Endothelial cell of umbilical vein (primary cell): ENCODE results near the gene ETV7. TPM values are rescaled to one million over a fixed set of nuclear protein-coding genes. Genes with fewer than 3 reads are reported as not detected.
"Not testable (repeated sequence)": the region's sequence is repeated elsewhere in the genome, so short reads cannot be mapped to it uniquely, and the experiment has no call there.

ENCODE experiments used
- BruUV-seq: library from RNA; stranded (reverse); fragments of 400-500 nt; replicated peaks from 2 replicates; lab custom pipeline; 2021; lab: Mats Ljungman, UMichigan
- CTCF ChIA-PET: fragments of 300-600, 350-600 bp; sonication (Branson Sonifier 250); formaldehyde crosslinking; loops from one replicate; lab custom pipeline; 2021; ENCODE audit warnings: antibody characterized with exemption, inconsistent platforms; lab: Charles Lee
- POLR2A ChIA-PET: fragments of 300-600, 350-600 bp; sonication (Branson Sonifier 250); formaldehyde crosslinking; loops from one replicate; lab custom pipeline; 2021; ENCODE audit warnings: antibody characterized with exemption, inconsistent platforms; lab: Charles Lee
- DNase-seq: peaks from one replicate; pipeline ENCODE4 v3.0.0-alpha.2; 2011; ENCODE audit warnings: low read depth, low spot score
- FAIRE-seq: peaks from 2 replicates; lab custom pipeline; 2011; peaks lifted over from hg19 to GRCh38; lab: Jason Lieb, UNC
- H2AFZ ChIP-seq: 2 replicates; pipeline ENCODE4 v1.6.0; 2012; ENCODE audit warnings: low read depth, low read length, control low read depth, inconsistent platforms
- H3K27ac ChIP-seq: 2 replicates; pipeline ENCODE4 v1.5.1; 2011; ENCODE audit warnings: low read depth, mild to moderate bottlenecking, control low read depth, low read length, moderate library complexity; ENCODE audit not compliant: insufficient read depth
- H3K27me3 ChIP-seq, 2 experiments: 2 replicates each; pipeline versions ENCODE4 v1.6.0 to v1.6.1; 2011; ENCODE audit warnings: low read length in 2 of 2, mixed read lengths in 1 of 2; ENCODE audit not compliant: control insufficient read depth in 2 of 2, insufficient read depth in 2 of 2
- H3K36me3 ChIP-seq, 2 experiments: 2 replicates in 1 of 2; 3 replicates in 1 of 2; pipeline ENCODE4 v1.5.1; 2011; ENCODE audit warnings: low read length in 2 of 2, mild to moderate bottlenecking in 1 of 2, moderate library complexity in 1 of 2; ENCODE audit not compliant: control insufficient read depth in 2 of 2, insufficient read depth in 2 of 2; ENCODE audit errors: extremely low read depth in 1 of 2
- H3K4me1 ChIP-seq: 3 replicates; pipeline ENCODE4 v1.5.1; 2011; ENCODE audit warnings: mild to moderate bottlenecking, low read length; ENCODE audit not compliant: control insufficient read depth, insufficient read depth; ENCODE audit errors: extremely low read depth
- H3K4me2 ChIP-seq: 2 replicates; pipeline ENCODE4 v1.6.1; 2011; ENCODE audit warnings: low read length, control low read depth, mixed read lengths; ENCODE audit not compliant: insufficient read depth
- H3K4me3 ChIP-seq, 3 experiments: fragments of 200-600 bp in 1 of 3; sonication (generic), shearing (Covaris generic) in 1 of 3; replicated peaks in 1 of 3; 2 replicates each; pipeline ENCODE4 v1.5.1; 2011 to 2016; ENCODE audit warnings: control low read depth in 3 of 3, low read length in 3 of 3, mild to moderate bottlenecking in 2 of 3, inconsistent platforms in 1 of 3, low read depth in 1 of 3, moderate library complexity in 1 of 3; ENCODE audit not compliant: insufficient read depth in 1 of 3
- H3K79me2 ChIP-seq: 2 replicates; pipeline ENCODE4 v1.6.0; 2012; ENCODE audit warnings: low read length, inconsistent platforms; ENCODE audit not compliant: control insufficient read depth, insufficient read depth
- H3K9ac ChIP-seq: replicated peaks from 2 replicates; pipeline ENCODE3; 2011; ENCODE audit warnings: low read length, control low read depth; ENCODE audit not compliant: insufficient read depth; ENCODE audit errors: extremely low read depth
- H3K9me1 ChIP-seq: replicated peaks from 3 replicates; pipeline ENCODE4 v1.6.0; 2011; ENCODE audit warnings: mild to moderate bottlenecking, low read length; ENCODE audit not compliant: control insufficient read depth, insufficient read depth; ENCODE audit errors: extremely low read depth
- H3K9me3 ChIP-seq: replicated peaks from 2 replicates; pipeline ENCODE4 v1.5.1; 2012; ENCODE audit warnings: low read length, inconsistent platforms; ENCODE audit not compliant: control insufficient read depth, insufficient read depth
- H4K20me1 ChIP-seq: replicated peaks from 2 replicates; pipeline ENCODE3; 2011; ENCODE audit warnings: mild to moderate bottlenecking, low read length; ENCODE audit not compliant: control insufficient read depth, insufficient read depth; ENCODE audit errors: extremely low read depth
- FOS ChIP-seq: IDR thresholded peaks from 2 replicates; pipeline ENCODE4 v1.6.1; 2011; ENCODE audit warnings: mild to moderate bottlenecking, low read length, moderate library complexity, borderline replicate concordance; ENCODE audit not compliant: insufficient read depth
- GATA2 ChIP-seq: IDR thresholded peaks from 2 replicates; pipeline ENCODE4 v1.7.0; 2011; ENCODE audit warnings: low read depth, mild to moderate bottlenecking, moderate library complexity, mixed read lengths, low read length; ENCODE audit not compliant: insufficient read length, insufficient read depth
- JUN ChIP-seq: IDR thresholded peaks from 2 replicates; pipeline ENCODE4 v1.6.1; 2011; ENCODE audit warnings: borderline replicate concordance, low read depth; ENCODE audit not compliant: insufficient read length, insufficient read depth
- dilution Hi-C: fragments of 300-500 bp; cut with MboI; formaldehyde crosslinking; loops from one replicate; pipeline ENCODE4 v1.15.0; 2019; ENCODE audit warnings: low sequenced_read_pairs; ENCODE audit not compliant: extremely low pct_ligation_motif_present
- intact Hi-C: fragments of 100-400 bp; cut with micrococcal nuclease; formaldehyde crosslinking; loops from one replicate; pipeline ENCODE4 v1.10.0; 2022
- polyA plus RNA-seq, 4 experiments: library from polyadenylated mRNA; depleted of rRNA in 3 of 4; stranded (reverse) in 3 of 4; unstranded in 1 of 4; fragments of >200 nt; gene quantifications; 2 replicates each; pipeline versions ENCODE4 v1.2.1 to v1.2.3, GENCODE V29; 2011 to 2012; ENCODE audit warnings: missing spikeins in 1 of 4
- total RNA-seq: library from RNA; stranded (reverse); gene quantifications from 2 replicates; pipeline ENCODE4 v1.2.3, GENCODE V29; 2021

ETV7 gene
- total and polyA plus RNA-seq, 2 donors (not counting 3 experiments of a cell fraction or from before 2014, with no cell fraction given) = 0.23 to 0.58 TPM

GRCh38 chr6:36414481-36414880 lies 27.0 kb upstream of the ETV7 start:
- dilution Hi-C loops = no loop called here
- H3K9me1 ChIP-seq = no peaks in the 10 kb centered on the region
- ChIA-PET CTCF (no interaction called here), POLR2A (no interaction called here)
- intact Hi-C loops = no loop called here
- no peak overlapping the region for H2AFZ ChIP-seq
- H3K4me1 ChIP-seq = peaks cover 5% of the 10 kb centered on the region
- FAIRE-seq = no peak
- DNase-seq = no peak
- H3K36me3 ChIP-seq = no peaks in the 10 kb centered on the region
- no TSS peak for BruUV-seq
- no peaks in the 10 kb centered on the region for H3K27me3 ChIP-seq
- no peaks in the 10 kb centered on the region for H3K9me3 ChIP-seq
- no peaks in the 10 kb centered on the region for H4K20me1 ChIP-seq
- no peak overlapping the region for H3K4me3 ChIP-seq
- H3K79me2 ChIP-seq = no peaks in the 10 kb centered on the region
- H3K4me2 ChIP-seq = peak overlapping the region; percentile 36
- H3K27ac ChIP-seq = no peak overlapping the region
- TF ChIP-seq GATA2 = peak; percentile 0
- no peak for TF ChIP-seq JUN
- H3K9ac ChIP-seq = no peak overlapping the region

DNA sequence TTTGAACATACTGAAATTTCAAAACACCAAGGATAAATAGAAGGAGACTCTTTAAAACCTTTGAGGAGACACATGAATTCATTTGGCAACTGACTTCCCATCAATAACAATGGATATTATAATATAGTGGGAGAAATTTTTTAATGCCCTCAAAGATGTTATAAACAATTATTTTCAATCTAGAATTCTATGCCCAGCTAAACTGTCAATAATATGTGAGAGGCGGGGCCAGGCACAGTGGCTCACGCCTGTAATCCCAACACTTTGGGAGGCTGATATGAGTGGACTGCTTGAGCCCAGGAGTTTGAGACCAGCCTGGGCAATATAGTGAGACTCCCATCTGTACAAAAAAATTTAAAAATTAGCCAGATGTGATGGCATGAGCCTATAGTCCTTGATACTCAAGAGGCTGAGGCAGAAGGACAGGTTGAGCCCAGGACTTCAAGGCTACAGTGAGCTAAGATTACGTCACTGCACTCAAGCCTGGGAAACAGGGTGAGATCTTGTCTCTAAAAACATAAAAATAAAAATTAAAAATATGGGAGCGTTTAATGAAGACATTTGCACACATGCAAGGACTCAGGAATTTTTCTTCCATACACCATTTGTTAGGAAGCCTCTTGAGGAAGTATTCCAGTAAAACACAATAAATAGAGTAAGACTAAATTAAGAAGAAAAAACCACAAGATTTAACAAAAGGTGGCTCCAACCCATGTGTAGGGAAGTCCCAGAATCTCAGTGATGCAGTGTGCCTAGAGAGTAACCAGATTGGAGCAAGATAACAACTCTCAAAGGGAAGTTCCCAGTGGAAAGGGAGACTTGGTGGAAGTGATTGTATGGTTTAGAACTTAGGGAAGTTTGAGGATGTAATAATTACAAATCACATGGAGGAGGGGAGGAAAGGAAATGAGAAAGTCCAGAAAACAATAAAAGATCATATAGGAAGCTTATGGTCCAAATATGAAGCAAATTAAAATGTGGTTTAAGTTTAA lies 26.3 kb upstream of the ETV7 start:
- H3K4me2 ChIP-seq = no peak overlapping the region
- no peaks in the 10 kb centered on the region for H4K20me1 ChIP-seq
- dilution Hi-C loops (no loop called here), intact Hi-C loops (no loop called here)
- no peaks in the 10 kb centered on the region for H3K9me1 ChIP-seq
- no peaks in the 10 kb centered on the region for H3K9me3 ChIP-seq
- H2AFZ ChIP-seq = no peak overlapping the region
- DNase-seq = peak; percentile 19
- no peak for FAIRE-seq
- CTCF ChIA-PET = no interaction called here
- no TSS peak for BruUV-seq
- H3K4me3 ChIP-seq = no peak overlapping the region
- H3K9ac ChIP-seq = no peak overlapping the region
- POLR2A ChIA-PET = no interaction called here
- no peaks in the 10 kb centered on the region for H3K36me3 ChIP-seq
- H3K27ac ChIP-seq = no peak overlapping the region
- TF ChIP-seq FOS (no peak), GATA2 (peak; percentile 13)
- H3K27me3 ChIP-seq = no peaks in the 10 kb centered on the region
- H3K4me1 ChIP-seq = peaks cover 5% of the 10 kb centered on the region
- no peaks in the 10 kb centered on the region for H3K79me2 ChIP-seq

DNA sequence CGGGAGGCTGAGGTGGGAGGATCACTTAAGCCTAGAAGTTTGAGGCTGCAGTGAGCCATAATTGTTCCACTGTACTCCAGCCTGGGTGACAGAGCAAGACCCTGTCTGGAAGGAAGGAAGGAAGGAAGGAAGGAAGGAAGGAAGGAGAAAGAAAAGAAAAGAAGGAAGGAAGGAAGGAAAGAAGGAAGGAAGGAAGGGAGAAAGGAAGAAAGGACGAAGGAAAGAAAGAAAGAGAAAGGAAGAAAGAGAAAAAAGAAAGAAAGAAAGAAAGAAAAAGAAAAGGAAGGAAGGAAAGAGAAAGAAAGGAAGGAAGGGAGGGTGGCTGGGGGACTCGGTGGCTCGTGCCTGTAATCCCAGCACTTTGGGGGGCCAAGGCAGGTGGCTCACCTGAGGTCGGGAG lies 22.2 kb upstream of the ETV7 start:
- H3K9ac ChIP-seq, DNase-seq, H3K36me3 ChIP-seq, BruUV-seq, H2AFZ ChIP-seq, POLR2A ChIA-PET, H3K4me3 ChIP-seq, FAIRE-seq, H3K4me2 ChIP-seq, intact Hi-C loops, H4K20me1 ChIP-seq, H3K9me1 ChIP-seq, H3K79me2 ChIP-seq, dilution Hi-C loops, H3K27me3 ChIP-seq, CTCF ChIA-PET, H3K4me1 ChIP-seq, H3K9me3 ChIP-seq, H3K27ac ChIP-seq: not testable (repeated sequence)
